Measurements from ENCODE around the gene POLR1A.

Gene POLR1A

DNA sequence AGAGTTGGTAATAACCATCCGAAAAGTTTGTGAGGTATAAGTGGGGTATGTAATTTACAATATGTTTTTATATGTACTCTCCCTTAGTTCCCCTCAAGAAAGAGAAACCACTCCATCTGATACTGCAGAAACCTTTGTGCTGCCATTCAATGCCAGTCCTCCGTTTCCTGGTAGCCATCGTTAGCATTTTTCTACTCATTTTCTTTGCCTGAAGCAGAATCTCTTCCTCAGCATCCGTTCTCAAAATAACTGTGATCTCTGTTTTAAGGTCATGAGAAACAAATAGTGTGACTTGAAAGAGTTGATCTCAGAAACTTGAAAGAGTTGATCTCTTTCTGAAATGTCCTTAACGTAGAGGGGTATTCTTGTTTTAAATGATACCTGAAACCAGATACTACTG lies 1.3 kb upstream of the POLR1A start:
- peaks cover 23% of the 10 kb centered on the region for H3K4me1 ChIP-seq (ENCODE audit: low read length)
- peak overlapping the region; percentile 95 for H3K4me2 ChIP-seq (ENCODE audit: low read length)
- H2AFZ ChIP-seq (ENCODE audit: low read depth, low read length) = no peak overlapping the region
- H3K9ac ChIP-seq (ENCODE audit: low read length) = peak overlapping the region; percentile 89
- TF ChIP-seq, protein P1, sequence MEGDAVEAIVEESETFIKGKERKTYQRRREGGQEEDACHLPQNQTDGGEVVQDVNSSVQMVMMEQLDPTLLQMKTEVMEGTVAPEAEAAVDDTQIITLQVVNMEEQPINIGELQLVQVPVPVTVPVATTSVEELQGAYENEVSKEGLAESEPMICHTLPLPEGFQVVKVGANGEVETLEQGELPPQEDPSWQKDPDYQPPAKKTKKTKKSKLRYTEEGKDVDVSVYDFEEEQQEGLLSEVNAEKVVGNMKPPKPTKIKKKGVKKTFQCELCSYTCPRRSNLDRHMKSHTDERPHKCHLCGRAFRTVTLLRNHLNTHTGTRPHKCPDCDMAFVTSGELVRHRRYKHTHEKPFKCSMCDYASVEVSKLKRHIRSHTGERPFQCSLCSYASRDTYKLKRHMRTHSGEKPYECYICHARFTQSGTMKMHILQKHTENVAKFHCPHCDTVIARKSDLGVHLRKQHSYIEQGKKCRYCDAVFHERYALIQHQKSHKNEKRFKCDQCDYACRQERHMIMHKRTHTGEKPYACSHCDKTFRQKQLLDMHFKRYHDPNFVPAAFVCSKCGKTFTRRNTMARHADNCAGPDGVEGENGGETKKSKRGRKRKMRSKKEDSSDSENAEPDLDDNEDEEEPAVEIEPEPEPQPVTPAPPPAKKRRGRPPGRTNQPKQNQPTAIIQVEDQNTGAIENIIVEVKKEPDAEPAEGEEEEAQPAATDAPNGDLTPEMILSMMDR (IDR thresholded peaks at IDR 0.05; ENCODE audit: low read depth, low read length) = no peak
- no peak for TF ChIP-seq EZH2phosphoT487 (IDR thresholded peaks at IDR 0.05; ENCODE audit: low read depth)
- no peaks in the 10 kb centered on the region for H3K27me3 ChIP-seq (ENCODE audit: low read depth, low read length)
- H3K36me3 ChIP-seq (replicated peaks; ENCODE audit: low read depth, low read length) = peaks cover 39% of the 10 kb centered on the region
- H4K20me1 ChIP-seq (ENCODE audit: insufficient read depth, low read length) = peaks cover 15% of the 10 kb centered on the region; the same call in 1 of the 2 replicates
- H3K79me2 ChIP-seq (ENCODE audit: low read length) = peaks cover 93% of the 10 kb centered on the region
- H3K9me3 ChIP-seq (ENCODE audit: insufficient read depth, low read length) = no peaks in the 10 kb centered on the region
- peak overlapping the region; percentile 95 for H3K4me3 ChIP-seq (ENCODE audit: low read length)
- peak overlapping the region; percentile 57 for H3K27ac ChIP-seq (ENCODE audit: low read length)

DNA sequence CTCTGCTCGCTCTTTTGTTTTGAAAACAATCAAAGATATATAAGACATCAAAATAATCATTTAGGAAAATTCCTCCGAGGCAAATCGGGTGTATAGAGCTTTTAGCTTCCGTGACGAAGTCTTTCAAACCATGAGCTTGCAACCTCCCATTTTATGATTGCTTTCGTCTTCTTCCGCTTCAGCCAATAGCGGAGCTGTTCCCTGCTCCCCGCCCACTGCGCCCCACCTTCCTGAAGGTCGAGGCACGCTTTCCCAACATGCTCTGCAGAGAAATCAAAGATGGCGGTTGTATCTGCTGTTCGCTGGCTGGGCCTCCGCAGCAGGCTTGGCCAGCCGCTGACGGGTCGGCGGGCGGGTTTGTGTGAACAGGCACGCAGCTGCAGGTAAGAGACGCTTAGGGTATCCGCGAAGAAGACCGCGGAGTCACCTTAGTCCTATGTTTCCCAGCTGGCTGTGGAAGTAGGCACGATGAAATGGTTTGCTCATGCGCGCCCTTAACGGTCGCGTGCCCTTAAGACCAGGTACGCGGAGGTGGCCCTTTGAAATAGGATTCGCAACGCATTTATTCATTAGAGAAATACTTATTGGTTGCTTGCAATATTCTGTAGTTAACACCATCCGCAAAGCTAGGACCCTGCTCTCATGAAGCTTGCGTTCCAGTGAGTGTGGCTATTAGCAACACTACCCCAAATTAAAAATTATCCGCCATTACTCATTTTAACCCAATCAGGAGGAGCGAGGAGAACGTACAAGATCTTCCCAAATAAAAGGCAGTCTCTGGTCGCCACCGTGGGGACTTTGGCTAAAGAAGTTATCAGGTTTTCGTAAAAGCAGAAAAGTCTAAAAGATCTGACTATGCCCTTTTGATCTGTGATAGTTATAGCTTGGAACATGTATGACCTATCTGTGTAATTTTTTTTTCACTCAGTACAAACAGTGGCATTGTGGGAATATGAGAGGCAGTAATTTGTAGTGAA lies 571 bp upstream of the POLR1A start, which contains the start of gene PTCD3:
PTCD3 (plus strand) TSS at position 267 of the 977 bp plus-strand sequence; CDS start at position 280, 13 bp downstream.
- H3K4me1 ChIP-seq (ENCODE audit: low read length) = peaks cover 23% of the 10 kb centered on the region
- H3K9me3 ChIP-seq (ENCODE audit: insufficient read depth, low read length) = no peaks in the 10 kb centered on the region
- H3K4me3 ChIP-seq (ENCODE audit: low read length) = peak within 1 kb of the TSS; percentile 95
- peaks cover 98% of the 10 kb centered on the region for H3K79me2 ChIP-seq (ENCODE audit: low read length)
- H3K27ac ChIP-seq (ENCODE audit: low read length) = peak within 1 kb of the TSS; percentile 57
- peak within 1 kb of the TSS; percentile 95 for H3K4me2 ChIP-seq (ENCODE audit: low read length)
- peaks cover 43% of the 10 kb centered on the region for H3K36me3 ChIP-seq (replicated peaks; ENCODE audit: low read depth, low read length)
- TF ChIP-seq EZH2phosphoT487 (IDR thresholded peaks at IDR 0.05; ENCODE audit: low read depth) = no peak
- TF ChIP-seq, protein P1 (IDR thresholded peaks at IDR 0.05; ENCODE audit: low read depth, low read length) = no peak
- peak within 1 kb of the TSS; percentile 89 for H3K9ac ChIP-seq (ENCODE audit: low read length)
- H3K27me3 ChIP-seq (ENCODE audit: low read depth, low read length) = no peaks in the 10 kb centered on the region
- H4K20me1 ChIP-seq (ENCODE audit: insufficient read depth, low read length) = peaks cover 15% of the 10 kb centered on the region; the same call in 1 of the 2 replicates
- H2AFZ ChIP-seq (ENCODE audit: low read depth, low read length) = peak within 1 kb of the TSS; percentile 82

DNA sequence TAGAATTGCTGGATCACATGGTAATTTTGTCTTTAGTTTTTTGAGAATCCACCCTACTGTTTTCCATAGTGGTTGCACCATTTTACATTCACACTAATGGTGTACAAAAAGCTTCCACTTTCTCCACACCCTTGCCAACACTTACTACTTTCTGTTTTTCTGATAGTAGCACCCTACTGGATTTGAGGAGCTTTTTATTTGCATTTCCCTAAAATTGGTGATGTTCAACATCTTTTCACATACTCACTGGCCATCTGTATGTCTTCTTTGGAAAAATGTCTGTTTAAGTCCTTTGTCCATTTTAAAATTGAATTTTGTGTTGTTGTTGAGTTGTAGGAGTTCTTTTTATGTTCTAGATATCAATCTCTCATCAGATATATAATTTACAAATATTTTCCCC lies 3.5 kb downstream of the POLR1A start:
- Histone ChIP-seq H3K36me3 (replicated peaks; ENCODE audit: low read depth, low read length) (peaks cover 49% of the 10 kb centered on the region), H3K9ac (ENCODE audit: low read length) (no peak overlapping the region), H4K20me1 (ENCODE audit: insufficient read depth, low read length) (peaks cover 5% of the 10 kb centered on the region; the same call in 1 of the 2 replicates), H3K27ac (ENCODE audit: low read length) (no peak overlapping the region), H2AFZ (ENCODE audit: low read depth, low read length) (no peak overlapping the region), H3K27me3 (ENCODE audit: low read depth, low read length) (no peaks in the 10 kb centered on the region), H3K4me1 (ENCODE audit: low read length) (peaks cover 13% of the 10 kb centered on the region), H3K4me2 (ENCODE audit: low read length) (no peak overlapping the region), H3K79me2 (ENCODE audit: low read length) (peaks cover 92% of the 10 kb centered on the region), H3K4me3 (ENCODE audit: low read length) (no peak overlapping the region), H3K9me3 (ENCODE audit: insufficient read depth, low read length) (no peaks in the 10 kb centered on the region)
- no peak for TF ChIP-seq EZH2phosphoT487 (IDR thresholded peaks at IDR 0.05; ENCODE audit: low read depth)
- TF ChIP-seq, protein P1 (IDR thresholded peaks at IDR 0.05; ENCODE audit: low read depth, low read length) = no peak

DNA sequence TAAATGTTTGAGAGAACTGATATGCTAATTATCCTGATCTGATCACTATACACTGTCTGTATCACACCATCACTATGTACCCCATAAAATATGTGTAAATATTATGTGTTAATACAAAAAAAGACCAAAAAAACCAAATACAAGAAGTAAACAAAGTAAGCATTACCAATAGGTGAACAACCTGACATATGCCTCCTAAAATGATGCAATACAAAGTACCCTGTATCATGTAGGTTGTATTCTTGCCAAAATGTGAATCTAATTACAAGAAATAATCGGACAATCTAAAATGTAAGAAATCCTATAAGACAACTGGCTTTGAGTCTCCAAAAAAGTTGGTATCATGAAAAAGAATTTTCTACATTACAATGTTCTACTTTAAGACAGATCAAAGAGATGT lies 7.8 kb downstream of the POLR1A start:
- Histone ChIP-seq H4K20me1 (ENCODE audit: insufficient read depth, low read length) (no peaks in the 10 kb centered on the region), H3K4me2 (ENCODE audit: low read length) (no peak overlapping the region), H3K36me3 (replicated peaks; ENCODE audit: low read depth, low read length) (peaks cover 63% of the 10 kb centered on the region), H3K4me3 (ENCODE audit: low read length) (no peak overlapping the region), H3K27me3 (ENCODE audit: low read depth, low read length) (no peaks in the 10 kb centered on the region), H3K9ac (ENCODE audit: low read length) (no peak overlapping the region), H3K9me3 (ENCODE audit: insufficient read depth, low read length) (no peaks in the 10 kb centered on the region), H3K4me1 (ENCODE audit: low read length) (no peaks in the 10 kb centered on the region), H2AFZ (ENCODE audit: low read depth, low read length) (no peak overlapping the region), H3K79me2 (ENCODE audit: low read length) (peaks cover 83% of the 10 kb centered on the region), H3K27ac (ENCODE audit: low read length) (no peak overlapping the region)
- no peak for TF ChIP-seq EZH2phosphoT487 (IDR thresholded peaks at IDR 0.05; ENCODE audit: low read depth)
- TF ChIP-seq, protein P1 (IDR thresholded peaks at IDR 0.05; ENCODE audit: low read depth, low read length) = no peak
